ENCODE data around the gene NPHS1. TPM values are rescaled to one million over a fixed set of nuclear protein-coding genes. Genes with fewer than 3 reads are reported as not detected.
A peak's percentile ranks its signal among the peaks of the same experiment; 100 is the strongest.

The NPHS1 gene
- total RNA-seq, 1 donor from 2014 or later = 0.62 TPM

DNA sequence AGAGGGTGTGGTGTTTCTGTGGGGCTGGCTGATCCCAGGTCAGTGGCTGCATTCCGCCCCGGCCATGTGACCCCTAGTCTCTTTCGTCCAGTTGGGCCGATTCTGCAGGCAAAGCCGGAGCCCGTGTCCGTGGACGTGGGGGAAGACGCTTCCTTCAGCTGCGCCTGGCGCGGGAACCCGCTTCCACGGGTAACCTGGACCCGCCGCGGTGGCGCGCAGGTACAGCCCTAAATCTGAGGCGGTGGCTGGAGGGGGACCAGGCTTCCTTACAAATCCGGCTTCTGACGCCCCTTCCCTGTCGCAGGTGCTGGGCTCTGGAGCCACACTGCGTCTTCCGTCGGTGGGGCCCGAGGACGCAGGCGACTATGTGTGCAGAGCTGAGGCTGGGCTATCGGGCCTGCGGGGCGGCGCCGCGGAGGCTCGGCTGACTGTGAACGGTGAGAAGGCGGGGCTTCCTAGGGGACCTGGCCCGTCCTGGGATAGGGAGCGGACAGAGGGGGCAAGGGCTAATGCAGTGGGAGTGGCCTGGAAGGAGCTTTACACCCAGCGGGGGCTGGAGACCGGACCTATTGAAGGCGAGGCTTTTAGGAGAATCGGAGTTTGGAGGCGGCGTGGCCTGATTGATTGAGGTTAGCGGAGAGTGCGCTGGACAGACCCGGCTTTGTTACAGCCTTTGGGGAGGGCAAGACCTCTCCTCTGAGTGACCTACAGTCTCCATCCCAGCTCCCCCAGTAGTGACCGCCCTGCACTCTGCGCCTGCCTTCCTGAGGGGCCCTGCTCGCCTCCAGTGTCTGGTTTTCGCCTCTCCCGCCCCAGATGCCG is 8.7 kb upstream of the NPHS1 start:
- Histone ChIP-seq H3K36me3 (no peaks in the 10 kb centered on the region), H3K4me2 (peak overlapping the region; percentile 94), H3K4me3 (peak overlapping the region; percentile 49), H3K27ac (no peak overlapping the region), H3K9me3 (ENCODE audit: low read depth) (no peaks in the 10 kb centered on the region), H3K9ac (no peak overlapping the region), H3K4me1 (peaks cover 18% of the 10 kb centered on the region), H3F3A (ENCODE audit: low read depth) (peaks cover 28% of the 10 kb centered on the region), H3K79me2 (ENCODE audit: low read depth) (no peaks in the 10 kb centered on the region), H4K20me1 (ENCODE audit: low read depth) (peaks cover 8% of the 10 kb centered on the region), H3K27me3 (peaks cover 66% of the 10 kb centered on the region), H2AFZ (replicated peaks) (peak overlapping the region; percentile 76)
- peaks cover 48% of the 10 kb centered on the region for H3K4me1 Mint-ChIP-seq
- peak overlapping the region; percentile 54 for H3K27ac Mint-ChIP-seq
- H3K27me3 Mint-ChIP-seq (ENCODE audit: insufficient read depth, low read depth) = peaks cover 17% of the 10 kb centered on the region
- peak; percentile 98 for DNase-seq (ENCODE audit: low spot score)
- H3K9me3 Mint-ChIP-seq = no peaks in the 10 kb centered on the region
- H3K4me3 Mint-ChIP-seq = peak overlapping the region; percentile 84
- peaks cover 18% of the 10 kb centered on the region for H3K36me3 Mint-ChIP-seq
- TF ChIP-seq, protein P1, sequence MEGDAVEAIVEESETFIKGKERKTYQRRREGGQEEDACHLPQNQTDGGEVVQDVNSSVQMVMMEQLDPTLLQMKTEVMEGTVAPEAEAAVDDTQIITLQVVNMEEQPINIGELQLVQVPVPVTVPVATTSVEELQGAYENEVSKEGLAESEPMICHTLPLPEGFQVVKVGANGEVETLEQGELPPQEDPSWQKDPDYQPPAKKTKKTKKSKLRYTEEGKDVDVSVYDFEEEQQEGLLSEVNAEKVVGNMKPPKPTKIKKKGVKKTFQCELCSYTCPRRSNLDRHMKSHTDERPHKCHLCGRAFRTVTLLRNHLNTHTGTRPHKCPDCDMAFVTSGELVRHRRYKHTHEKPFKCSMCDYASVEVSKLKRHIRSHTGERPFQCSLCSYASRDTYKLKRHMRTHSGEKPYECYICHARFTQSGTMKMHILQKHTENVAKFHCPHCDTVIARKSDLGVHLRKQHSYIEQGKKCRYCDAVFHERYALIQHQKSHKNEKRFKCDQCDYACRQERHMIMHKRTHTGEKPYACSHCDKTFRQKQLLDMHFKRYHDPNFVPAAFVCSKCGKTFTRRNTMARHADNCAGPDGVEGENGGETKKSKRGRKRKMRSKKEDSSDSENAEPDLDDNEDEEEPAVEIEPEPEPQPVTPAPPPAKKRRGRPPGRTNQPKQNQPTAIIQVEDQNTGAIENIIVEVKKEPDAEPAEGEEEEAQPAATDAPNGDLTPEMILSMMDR (IDR thresholded peaks at IDR 0.05) = no peak
- no peak for TF ChIP-seq EZH2 (IDR thresholded peaks at IDR 0.05)

DNA sequence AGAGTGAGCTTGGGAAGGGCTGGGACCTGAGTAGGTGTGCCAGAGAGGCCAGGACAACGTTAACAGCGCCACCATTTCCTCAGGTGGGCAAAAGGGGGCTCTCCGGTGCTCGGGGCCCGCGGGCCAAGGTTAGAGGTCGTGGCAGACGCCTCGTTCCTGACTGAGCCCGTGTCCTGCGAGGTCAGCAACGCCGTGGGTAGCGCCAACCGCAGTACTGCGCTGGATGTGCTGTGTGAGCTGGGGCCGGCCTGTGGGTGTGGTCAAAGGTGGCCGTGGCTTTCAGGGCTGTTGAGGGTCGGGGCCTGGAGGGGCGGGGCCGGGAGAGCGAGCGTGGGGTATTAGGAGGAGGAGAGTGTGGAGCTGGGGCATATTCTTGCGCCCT is 8.1 kb upstream of the NPHS1 start:
- no peak overlapping the region for H3K27ac Mint-ChIP-seq
- H3K4me2 ChIP-seq = peak overlapping the region; percentile 94
- no peaks in the 10 kb centered on the region for H3K36me3 ChIP-seq
- H3K4me3 ChIP-seq = peak overlapping the region; percentile 49
- H2AFZ ChIP-seq (replicated peaks) = no peak overlapping the region
- peak overlapping the region; percentile 84 for H3K4me3 Mint-ChIP-seq
- peaks cover 34% of the 10 kb centered on the region for H3F3A ChIP-seq (ENCODE audit: low read depth)
- H3K27me3 ChIP-seq = peaks cover 72% of the 10 kb centered on the region
- H3K79me2 ChIP-seq (ENCODE audit: low read depth) = no peaks in the 10 kb centered on the region
- peaks cover 8% of the 10 kb centered on the region for H4K20me1 ChIP-seq (ENCODE audit: low read depth)
- no peak overlapping the region for H3K27ac ChIP-seq
- peaks cover 13% of the 10 kb centered on the region for H3K36me3 Mint-ChIP-seq
- peaks cover 17% of the 10 kb centered on the region for H3K27me3 Mint-ChIP-seq (ENCODE audit: insufficient read depth, low read depth)
- peaks cover 53% of the 10 kb centered on the region for H3K4me1 Mint-ChIP-seq
- no peak for DNase-seq (ENCODE audit: low spot score)
- TF ChIP-seq, protein P1 (IDR thresholded peaks at IDR 0.05) = no peak
- TF ChIP-seq EZH2phosphoT487 (IDR thresholded peaks at IDR 0.05) = peak; percentile 35
- no peak for TF ChIP-seq EZH2 (IDR thresholded peaks at IDR 0.05)
- H3K9me3 Mint-ChIP-seq = no peaks in the 10 kb centered on the region
- peaks cover 23% of the 10 kb centered on the region for H3K4me1 ChIP-seq
- H3K9me3 ChIP-seq (ENCODE audit: low read depth) = no peaks in the 10 kb centered on the region
- no peak overlapping the region for H3K9ac ChIP-seq

DNA sequence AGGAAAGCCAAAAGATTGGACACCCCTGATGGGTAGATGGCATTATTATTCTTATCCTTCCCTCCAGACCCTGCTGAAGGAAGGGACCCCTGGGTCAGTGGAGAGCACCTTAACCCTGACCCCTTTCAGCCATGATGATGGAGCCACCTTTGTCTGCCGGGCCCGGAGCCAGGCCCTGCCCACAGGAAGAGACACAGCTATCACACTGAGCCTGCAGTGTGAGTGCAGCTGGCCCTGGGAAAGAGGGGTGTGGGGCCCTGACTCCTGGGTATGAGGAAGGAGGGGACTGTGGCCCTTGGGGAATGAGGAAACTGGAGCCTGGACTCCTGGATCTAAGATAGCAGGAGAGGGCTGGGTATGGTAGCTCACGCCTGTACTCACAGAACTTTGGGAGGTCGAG is 7.1 kb upstream of the NPHS1 start:
- Histone ChIP-seq H3K27ac (no peak overlapping the region), H3K27me3 (peaks cover 82% of the 10 kb centered on the region), H3F3A (ENCODE audit: low read depth) (peaks cover 41% of the 10 kb centered on the region), H3K36me3 (no peaks in the 10 kb centered on the region), H2AFZ (replicated peaks) (no peak overlapping the region), H3K9ac (no peak overlapping the region), H4K20me1 (ENCODE audit: low read depth) (peaks cover 8% of the 10 kb centered on the region), H3K4me2 (no peak overlapping the region), H3K79me2 (ENCODE audit: low read depth) (no peaks in the 10 kb centered on the region), H3K4me1 (peaks cover 29% of the 10 kb centered on the region), H3K4me3 (no peak overlapping the region), H3K9me3 (ENCODE audit: low read depth) (no peaks in the 10 kb centered on the region)
- no peak overlapping the region for H3K27ac Mint-ChIP-seq
- peak overlapping the region; percentile 36 for H3K4me3 Mint-ChIP-seq
- peaks cover 22% of the 10 kb centered on the region for H3K27me3 Mint-ChIP-seq (ENCODE audit: insufficient read depth, low read depth)
- H3K36me3 Mint-ChIP-seq = peaks cover 7% of the 10 kb centered on the region
- H3K4me1 Mint-ChIP-seq = peaks cover 63% of the 10 kb centered on the region
- H3K9me3 Mint-ChIP-seq = no peaks in the 10 kb centered on the region
- TF ChIP-seq, protein P1 (IDR thresholded peaks at IDR 0.05) = no peak
- no peak for TF ChIP-seq EZH2phosphoT487 (IDR thresholded peaks at IDR 0.05)
- TF ChIP-seq EZH2 (IDR thresholded peaks at IDR 0.05) = no peak
- no peak for DNase-seq (ENCODE audit: low spot score)
